Right lobe of liver (tissue), 6 donors: ENCODE measurements around the gene COL17A1. TPM values are rescaled to one million over a fixed set of nuclear protein-coding genes. Genes with fewer than 3 reads are reported as not detected.

Source experiments
- ATAC-seq, 4 donors: fragments of 200-7000 bp; cut with Tn5 transposase; one replicate each; pipeline ENCODE4 v1.9.1; 2020; ENCODE audit warnings: mild to moderate bottlenecking in 4 of 4, moderate library complexity in 4 of 4
- DNase-seq, 3 donors: peaks; one replicate each; pipeline ENCODE4 v3.0.0-alpha.2; 2020
- H3K27ac ChIP-seq, 3 donors: fragments of 200-600 bp; one replicate each; pipeline ENCODE4 v1.8.0; 2022
- H3K27me3 ChIP-seq, 2 donors: fragments of 200-600 bp; one replicate each; pipeline ENCODE4 v1.8.0; 2022
- H3K36me3 ChIP-seq, 4 donors: fragments of 200-600 bp; sonication (generic) in 1 of 4; one replicate each; pipeline versions ENCODE4 v1.5.1 to v1.8.0; 2017 to 2022; ENCODE audit warnings: control low read depth in 1 of 4
- H3K4me1 ChIP-seq, 4 donors: fragments of 200-600 bp; sonication (generic) in 1 of 4; one replicate each; pipeline versions ENCODE4 v1.5.1 to v1.8.0; 2017 to 2022; ENCODE audit warnings: control low read depth in 1 of 4
- H3K4me3 ChIP-seq, 3 donors: fragments of 200-600 bp; one replicate each; pipeline ENCODE4 v1.8.0; 2022
- H3K9me3 ChIP-seq, 4 donors: fragments of 200-600 bp; sonication (generic) in 1 of 4; one replicate each; pipeline versions ENCODE4 v1.5.1 to v1.8.0; 2017 to 2022; ENCODE audit warnings: control low read depth in 1 of 4
- POLR2A ChIP-seq: fragments of 450-650 bp; IDR thresholded peaks from one replicate; pipeline ENCODE4 v1.6.1; 2017; ENCODE audit warnings: antibody characterized with exemption, mild to moderate bottlenecking
- WGBS: methylation state at CpG from one replicate; pipeline ENCODE4 v1.1.6; 2018; ENCODE audit warnings: low coverage, low lambda C conversion rate; ENCODE audit not compliant: insufficient coverage; ENCODE audit errors: missing lambda C conversion rate; 5-methylcytosine and 5-hydroxymethylcytosine counted together
- intact Hi-C, 2 donors: fragments of 100-400 bp; cut with DNase I; formaldehyde crosslinking; loops; one replicate each; pipeline versions ENCODE4 v1.11.2 to v1.14.1; 2022
- total RNA-seq, 6 experiments: library from RNA; depleted of rRNA in 2 of 6; stranded (reverse); fragments of >200 nt in 2 of 6; fragmentation: NEBNext Ultra II Directional in 3 of 6; extraction: Animal tissue kit (Norgen Biotek cat#: 25700) in 3 of 6; gene quantifications; one replicate each; pipeline versions ENCODE4 v1.1.0 to v1.2.4, GENCODE V29; 2016 to 2023
- TF ChIP-seq, protein P1 (sequence below), 4 donors: fragments of 200-600 bp in 3 of 4; fragments of 450-650 bp in 1 of 4; IDR thresholded peaks; one replicate each; pipeline versions ENCODE4 v1.5.1 to v1.8.0; 2016 to 2022; ENCODE audit warnings: antibody characterized with exemption in 4 of 4, mild to moderate bottlenecking in 2 of 4
- donor health status: DM: no; HTN: yes; CAD: no.
- donor health status: DM: no; HTN: no; CAD: no.
- donor health status: DM: no; HTN: no; CAD: no.
- donor health status: DM: no; HTN: yes; CAD: no.
- donor health status: DM: no; HTN: yes; CAD: no.

Gene COL17A1
- total RNA-seq, 6 experiments from 2014 or later: 0.11 to 0.12 TPM; not detected in 4

DNA sequence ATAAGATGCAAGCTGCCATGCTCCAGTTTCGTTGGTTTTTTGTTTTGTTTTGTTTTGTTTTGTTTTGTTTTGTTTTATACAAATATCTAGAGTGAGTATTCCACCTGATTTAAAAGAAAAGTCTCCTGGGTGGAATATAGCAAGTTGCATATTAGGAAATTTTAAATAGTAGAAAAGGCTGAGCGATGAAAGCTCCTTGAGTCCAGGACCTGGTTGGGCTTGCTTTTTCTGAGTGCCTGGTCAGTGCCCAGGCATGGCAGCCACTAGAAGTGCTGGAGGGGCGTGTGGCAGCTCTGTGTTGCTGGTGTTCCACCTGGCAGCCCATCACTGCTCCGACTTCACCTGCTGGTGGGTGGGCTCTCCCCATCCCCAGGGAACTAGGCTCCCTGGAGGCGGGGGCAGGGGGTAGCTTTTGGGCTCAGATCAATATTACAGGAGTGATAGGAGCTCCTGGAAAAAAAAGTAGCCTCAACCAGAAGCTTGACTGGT, 8.0 kb downstream of the COL17A1 start:
- H3K9me3 ChIP-seq: no peaks in the 10 kb centered on the region
- 85% methylated on average over 3 of the region's 5 CpGs for WGBS
- H3K4me1 ChIP-seq: no peaks in the 10 kb centered on the region
- no peak overlapping the region for H3K27ac ChIP-seq
- no peaks in the 10 kb centered on the region for H3K27me3 ChIP-seq
- TF ChIP-seq, protein P1, sequence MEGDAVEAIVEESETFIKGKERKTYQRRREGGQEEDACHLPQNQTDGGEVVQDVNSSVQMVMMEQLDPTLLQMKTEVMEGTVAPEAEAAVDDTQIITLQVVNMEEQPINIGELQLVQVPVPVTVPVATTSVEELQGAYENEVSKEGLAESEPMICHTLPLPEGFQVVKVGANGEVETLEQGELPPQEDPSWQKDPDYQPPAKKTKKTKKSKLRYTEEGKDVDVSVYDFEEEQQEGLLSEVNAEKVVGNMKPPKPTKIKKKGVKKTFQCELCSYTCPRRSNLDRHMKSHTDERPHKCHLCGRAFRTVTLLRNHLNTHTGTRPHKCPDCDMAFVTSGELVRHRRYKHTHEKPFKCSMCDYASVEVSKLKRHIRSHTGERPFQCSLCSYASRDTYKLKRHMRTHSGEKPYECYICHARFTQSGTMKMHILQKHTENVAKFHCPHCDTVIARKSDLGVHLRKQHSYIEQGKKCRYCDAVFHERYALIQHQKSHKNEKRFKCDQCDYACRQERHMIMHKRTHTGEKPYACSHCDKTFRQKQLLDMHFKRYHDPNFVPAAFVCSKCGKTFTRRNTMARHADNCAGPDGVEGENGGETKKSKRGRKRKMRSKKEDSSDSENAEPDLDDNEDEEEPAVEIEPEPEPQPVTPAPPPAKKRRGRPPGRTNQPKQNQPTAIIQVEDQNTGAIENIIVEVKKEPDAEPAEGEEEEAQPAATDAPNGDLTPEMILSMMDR (IDR thresholded peaks at IDR 0.05): no peak
- TF ChIP-seq POLR2A: no peak
- ATAC-seq (no peak), DNase-seq (no peak)
- H3K4me3 ChIP-seq: no peak overlapping the region
- no peaks in the 10 kb centered on the region for H3K36me3 ChIP-seq
- intact Hi-C loops: no loop called here

DNA sequence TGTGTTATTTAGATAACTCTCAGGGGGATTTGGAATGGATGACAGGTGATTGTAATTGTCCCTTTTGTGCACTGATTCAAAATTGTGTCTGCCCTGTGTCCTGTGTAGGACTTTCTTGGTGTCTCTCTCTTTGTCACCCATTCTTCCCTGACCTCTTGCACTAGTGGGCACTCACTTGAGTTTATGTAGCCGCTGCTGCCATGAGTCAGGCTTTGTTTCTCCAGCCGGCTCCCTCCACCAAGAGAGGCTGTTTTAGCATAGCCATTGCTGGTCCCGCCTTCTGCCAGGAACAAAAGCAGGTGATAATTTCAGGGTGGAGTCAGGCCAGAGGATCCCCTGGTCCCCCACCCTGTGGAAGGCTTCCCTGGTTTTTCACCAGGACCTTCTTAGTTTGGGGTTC, 8.4 kb downstream of the COL17A1 start:
- H3K27me3 ChIP-seq: no peaks in the 10 kb centered on the region
- no peaks in the 10 kb centered on the region for H3K36me3 ChIP-seq
- 62% methylated on average over 3 of the region's 3 CpGs for WGBS
- TF ChIP-seq, protein P1 (IDR thresholded peaks at IDR 0.05): no peak
- no peak for TF ChIP-seq POLR2A
- ATAC-seq (no peak), DNase-seq (no peak)
- intact Hi-C loops: no loop called here
- no peaks in the 10 kb centered on the region for H3K9me3 ChIP-seq
- H3K4me1 ChIP-seq: no peaks in the 10 kb centered on the region
- H3K4me3 ChIP-seq: no peak overlapping the region
- H3K27ac ChIP-seq: no peak overlapping the region

DNA sequence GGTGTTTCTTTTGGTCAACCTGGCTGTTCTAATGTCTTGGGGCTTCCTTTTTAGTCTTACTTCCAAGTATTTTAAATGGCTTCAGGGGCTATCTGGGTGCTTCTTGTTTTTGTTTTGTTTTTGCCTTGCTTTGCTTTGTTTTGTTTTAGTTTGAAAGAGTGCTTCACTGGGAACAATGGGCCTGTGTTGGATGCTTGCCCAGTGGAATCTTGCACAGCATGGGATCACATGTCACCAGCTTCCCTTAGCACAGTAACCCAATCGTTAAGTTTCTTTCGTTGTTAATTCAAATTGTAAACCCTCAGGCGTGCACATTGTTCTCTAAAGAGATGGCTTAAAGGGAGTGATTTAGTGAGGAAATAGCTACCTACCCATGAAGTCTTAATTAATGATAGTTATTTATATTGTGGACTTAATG, 8.9 kb downstream of the COL17A1 start:
- Histone ChIP-seq H3K27me3 (no peaks in the 10 kb centered on the region), H3K27ac (peak overlapping the region in 1 of 3 donors; percentile 18), H3K4me3 (no peak overlapping the region), H3K4me1 (no peaks in the 10 kb centered on the region), H3K36me3 (no peaks in the 10 kb centered on the region), H3K9me3 (no peaks in the 10 kb centered on the region)
- DNase-seq (peak in 2 of 3 donors; percentile 54 to 65), ATAC-seq (peak; percentile 75 to 92 (median 82))
- WGBS: 31% methylated on average over 3 of the region's 3 CpGs
- no peak for TF ChIP-seq POLR2A
- TF ChIP-seq, protein P1 (IDR thresholded peaks at IDR 0.05): no peak
- intact Hi-C loops: no loop called here

DNA sequence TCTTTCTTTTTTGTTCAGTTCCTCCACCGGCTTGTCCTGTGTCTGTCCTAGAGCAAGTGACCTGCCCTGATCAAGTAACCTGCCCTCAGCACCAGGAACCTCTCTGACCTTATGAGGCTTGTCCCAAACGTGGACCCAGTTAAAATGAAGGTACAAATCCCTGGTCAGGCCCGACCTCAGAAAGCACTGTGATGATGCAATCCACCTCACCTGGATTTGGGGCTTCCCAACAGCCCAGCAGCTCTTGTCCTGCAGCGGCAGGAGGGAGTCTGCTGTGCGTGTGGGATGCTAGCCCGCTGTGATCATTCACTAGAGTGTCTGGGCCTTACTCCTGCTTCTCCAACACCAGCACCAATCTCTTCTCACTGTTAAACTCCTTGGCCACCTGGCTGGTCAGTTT, 11.2 kb downstream of the COL17A1 start:
- TF ChIP-seq, protein P1 (IDR thresholded peaks at IDR 0.05): no peak
- TF ChIP-seq POLR2A: no peak
- no peaks in the 10 kb centered on the region for H3K9me3 ChIP-seq
- no peak overlapping the region for H3K4me3 ChIP-seq
- H3K4me1 ChIP-seq: no peaks in the 10 kb centered on the region
- intact Hi-C loops: no loop called here
- WGBS: 57% methylated on average over 5 of the region's 6 CpGs
- DNase-seq (no peak), ATAC-seq (no peak)
- H3K27ac ChIP-seq: no peak overlapping the region
- H3K36me3 ChIP-seq: no peaks in the 10 kb centered on the region
- no peaks in the 10 kb centered on the region for H3K27me3 ChIP-seq

DNA sequence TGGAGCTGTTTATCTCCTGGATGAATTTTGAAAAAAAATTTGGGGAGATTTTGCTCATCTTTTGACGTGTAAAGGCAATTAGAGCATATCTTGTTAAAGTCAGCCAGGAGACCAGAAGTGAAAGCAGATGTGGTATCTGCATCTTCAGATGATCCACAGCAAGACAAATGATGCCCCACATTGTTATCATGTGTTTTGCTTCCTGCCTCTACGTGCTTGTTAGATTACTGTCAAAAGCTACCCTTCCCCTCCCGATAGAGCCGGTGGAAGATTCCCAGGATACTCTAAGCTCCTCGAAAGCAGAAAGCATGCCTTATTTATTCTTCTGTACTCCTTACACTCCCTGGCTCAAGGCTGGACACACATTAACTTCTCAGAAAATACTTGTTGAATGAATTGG, 12.9 kb downstream of the COL17A1 start:
- Histone ChIP-seq H3K27me3 (no peaks in the 10 kb centered on the region), H3K4me1 (no peaks in the 10 kb centered on the region), H3K4me3 (no peak overlapping the region), H3K9me3 (no peaks in the 10 kb centered on the region), H3K36me3 (no peaks in the 10 kb centered on the region), H3K27ac (no peak overlapping the region)
- no peak for TF ChIP-seq POLR2A
- TF ChIP-seq, protein P1 (IDR thresholded peaks at IDR 0.05): no peak
- DNase-seq: no peak
- 56% methylated on average over 5 of the region's 5 CpGs for WGBS
- intact Hi-C loops: no loop called here
- no peak for ATAC-seq
